Measurements from ENCODE around the gene TXNL4A.

Gene TXNL4A

DNA sequence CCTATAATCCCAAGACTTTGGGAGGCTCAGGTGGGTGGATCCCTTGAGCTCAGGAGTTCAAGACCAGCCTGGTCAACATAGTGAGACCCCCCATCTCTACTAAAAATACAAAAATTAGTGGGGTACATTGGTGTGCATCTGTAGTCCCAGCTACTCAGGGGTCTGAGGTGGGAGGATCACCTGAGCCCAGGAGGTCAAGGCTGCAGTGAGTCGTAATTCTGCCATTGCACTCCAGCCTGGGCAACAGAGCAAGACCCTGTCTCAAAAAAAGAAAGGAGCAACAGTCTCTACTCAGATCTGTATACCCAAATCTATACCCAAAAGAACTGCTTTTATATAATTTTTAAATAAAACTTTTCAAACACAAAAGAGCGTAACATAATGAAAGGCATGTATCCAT lies 29.4 kb downstream of the TXNL4A start:
- H3K4me3 ChIP-seq (ENCODE audit: low read depth, low read length), result no peak overlapping the region
- DNase-seq (ENCODE audit: low read depth), result no peak
- TF ChIP-seq, protein P1, sequence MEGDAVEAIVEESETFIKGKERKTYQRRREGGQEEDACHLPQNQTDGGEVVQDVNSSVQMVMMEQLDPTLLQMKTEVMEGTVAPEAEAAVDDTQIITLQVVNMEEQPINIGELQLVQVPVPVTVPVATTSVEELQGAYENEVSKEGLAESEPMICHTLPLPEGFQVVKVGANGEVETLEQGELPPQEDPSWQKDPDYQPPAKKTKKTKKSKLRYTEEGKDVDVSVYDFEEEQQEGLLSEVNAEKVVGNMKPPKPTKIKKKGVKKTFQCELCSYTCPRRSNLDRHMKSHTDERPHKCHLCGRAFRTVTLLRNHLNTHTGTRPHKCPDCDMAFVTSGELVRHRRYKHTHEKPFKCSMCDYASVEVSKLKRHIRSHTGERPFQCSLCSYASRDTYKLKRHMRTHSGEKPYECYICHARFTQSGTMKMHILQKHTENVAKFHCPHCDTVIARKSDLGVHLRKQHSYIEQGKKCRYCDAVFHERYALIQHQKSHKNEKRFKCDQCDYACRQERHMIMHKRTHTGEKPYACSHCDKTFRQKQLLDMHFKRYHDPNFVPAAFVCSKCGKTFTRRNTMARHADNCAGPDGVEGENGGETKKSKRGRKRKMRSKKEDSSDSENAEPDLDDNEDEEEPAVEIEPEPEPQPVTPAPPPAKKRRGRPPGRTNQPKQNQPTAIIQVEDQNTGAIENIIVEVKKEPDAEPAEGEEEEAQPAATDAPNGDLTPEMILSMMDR (IDR thresholded peaks at IDR 0.05; ENCODE audit: low read depth, low read length, missing control alignments), result no peak

DNA sequence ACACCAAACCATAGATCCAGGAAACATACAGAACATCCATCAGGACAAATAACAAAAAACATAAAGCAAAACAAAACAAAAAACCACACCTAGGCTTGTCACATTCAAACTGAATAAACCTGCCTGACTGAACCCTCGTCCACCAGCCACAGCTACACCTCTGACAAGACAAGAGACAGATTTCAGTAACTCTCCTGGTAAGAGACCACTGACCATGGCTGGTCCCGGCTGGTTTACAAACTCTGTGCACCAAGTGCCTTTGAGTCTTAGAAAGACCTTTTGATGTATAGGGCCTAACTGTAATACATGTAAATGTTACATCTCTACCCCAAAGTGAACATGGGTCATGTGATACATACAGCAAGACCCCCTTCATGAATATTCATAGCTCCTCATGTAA lies 32.1 kb downstream of the TXNL4A start:
- TF ChIP-seq, protein P1 (IDR thresholded peaks at IDR 0.05; ENCODE audit: low read depth, low read length, missing control alignments), result no peak
- no peak overlapping the region for H3K4me3 ChIP-seq (ENCODE audit: low read depth, low read length)
- no peak for DNase-seq (ENCODE audit: low read depth)

DNA sequence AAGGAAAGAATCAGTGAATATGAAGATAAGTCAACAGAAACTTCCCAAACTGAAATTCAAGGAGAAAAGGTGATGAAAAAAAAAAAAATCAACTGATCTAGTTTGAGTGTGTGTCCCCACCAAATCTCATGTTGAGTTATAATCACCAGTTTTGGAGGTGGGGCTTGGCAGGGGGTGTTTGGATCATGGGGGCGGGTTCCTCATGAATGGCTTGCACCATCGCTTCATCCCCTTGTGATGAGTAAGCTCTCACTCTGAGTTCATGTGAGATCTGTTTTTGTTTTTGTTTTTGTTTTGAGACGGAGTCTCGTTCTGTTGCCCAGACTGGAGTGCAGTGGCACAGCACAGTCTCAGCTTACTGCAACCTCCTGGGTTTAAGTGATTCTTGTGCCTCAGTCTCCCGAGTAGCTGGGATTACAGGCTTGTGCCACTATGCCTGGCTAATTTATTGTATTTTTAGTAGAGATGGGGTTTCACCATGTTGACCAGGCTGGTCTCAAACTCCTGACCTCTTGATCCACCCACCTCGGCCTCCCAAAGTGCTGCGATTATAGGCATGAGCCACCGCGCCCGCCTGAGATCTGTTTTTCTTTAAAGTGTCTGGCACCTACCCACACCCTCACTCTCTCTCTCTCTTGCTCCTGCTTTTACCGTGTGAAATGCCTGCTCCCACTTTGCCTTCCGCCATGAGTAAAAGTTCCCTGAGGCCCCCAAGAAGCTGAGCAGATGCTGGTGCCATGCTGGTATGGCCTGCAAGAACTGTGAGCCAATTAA lies 32.9 kb downstream of the TXNL4A start:
- TF ChIP-seq, protein P1 (IDR thresholded peaks at IDR 0.05; ENCODE audit: low read depth, low read length, missing control alignments), result no peak
- no peak for DNase-seq (ENCODE audit: low read depth)

DNA sequence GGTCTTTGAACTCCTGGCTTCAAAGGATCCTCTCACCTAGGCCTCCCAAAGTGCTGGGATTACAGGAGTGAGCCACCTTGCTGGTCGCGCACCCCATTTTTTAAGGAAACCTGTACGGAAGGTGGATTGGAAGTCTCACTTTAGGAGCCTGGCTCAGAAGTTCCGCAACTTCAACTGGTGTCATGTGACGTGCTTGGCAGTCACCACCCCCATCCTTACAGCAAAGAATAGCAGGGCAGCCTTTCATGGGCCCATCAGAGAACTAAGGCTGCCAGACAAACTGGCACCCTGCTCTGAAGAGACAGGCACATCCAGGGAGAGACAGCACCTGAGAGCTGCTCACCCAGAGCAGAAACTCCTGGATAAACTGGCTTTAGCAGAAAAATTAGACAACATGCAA lies 33.6 kb downstream of the TXNL4A start:
- TF ChIP-seq, protein P1 (IDR thresholded peaks at IDR 0.05; ENCODE audit: low read depth, low read length, missing control alignments), result no peak
- no peak for DNase-seq (ENCODE audit: low read depth)
- H3K4me3 ChIP-seq (ENCODE audit: low read depth, low read length), result no peak overlapping the region

More for the DNA sequence above, 32.9 kb downstream of the TXNL4A start:
- H3K4me3 ChIP-seq (ENCODE audit: low read depth, low read length), result no peak overlapping the region

DNA sequence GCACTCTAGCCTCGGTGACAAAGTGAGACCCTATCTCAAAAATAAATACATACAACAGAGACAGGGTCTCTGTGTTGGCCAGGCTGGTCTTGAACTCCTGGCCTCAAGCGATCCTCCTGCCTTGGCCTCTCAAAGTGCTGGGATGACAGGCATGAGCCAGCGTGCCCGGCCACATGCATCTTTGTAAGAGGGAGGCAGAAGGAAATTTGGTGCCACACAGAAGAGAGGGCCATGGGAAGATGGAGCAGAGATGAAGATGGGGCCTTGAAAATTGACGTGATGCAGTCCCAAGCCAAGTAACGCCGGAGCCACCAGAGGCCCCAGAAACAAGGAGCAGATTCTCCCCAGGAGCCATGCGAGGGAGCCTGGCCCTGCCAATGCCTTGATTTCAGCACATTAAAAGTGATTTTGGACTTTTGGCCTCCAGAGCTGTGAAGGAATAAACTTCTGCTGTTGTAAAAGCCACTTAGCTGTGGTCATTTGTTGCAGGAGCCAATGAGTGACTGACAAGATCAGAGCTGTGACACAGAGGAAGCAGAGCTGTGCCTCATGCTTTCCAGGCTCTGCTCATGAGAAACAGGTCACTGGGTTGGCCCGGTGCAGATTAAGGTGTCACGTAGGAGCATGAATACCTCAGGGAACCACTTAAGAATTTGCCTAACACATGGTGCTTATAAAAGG lies 34.3 kb downstream of the TXNL4A start:
- DNase-seq (ENCODE audit: low read depth), result no peak
- no peak overlapping the region for H3K4me3 ChIP-seq (ENCODE audit: low read depth, low read length)
- TF ChIP-seq, protein P1 (IDR thresholded peaks at IDR 0.05; ENCODE audit: low read depth, low read length, missing control alignments), result no peak

DNA sequence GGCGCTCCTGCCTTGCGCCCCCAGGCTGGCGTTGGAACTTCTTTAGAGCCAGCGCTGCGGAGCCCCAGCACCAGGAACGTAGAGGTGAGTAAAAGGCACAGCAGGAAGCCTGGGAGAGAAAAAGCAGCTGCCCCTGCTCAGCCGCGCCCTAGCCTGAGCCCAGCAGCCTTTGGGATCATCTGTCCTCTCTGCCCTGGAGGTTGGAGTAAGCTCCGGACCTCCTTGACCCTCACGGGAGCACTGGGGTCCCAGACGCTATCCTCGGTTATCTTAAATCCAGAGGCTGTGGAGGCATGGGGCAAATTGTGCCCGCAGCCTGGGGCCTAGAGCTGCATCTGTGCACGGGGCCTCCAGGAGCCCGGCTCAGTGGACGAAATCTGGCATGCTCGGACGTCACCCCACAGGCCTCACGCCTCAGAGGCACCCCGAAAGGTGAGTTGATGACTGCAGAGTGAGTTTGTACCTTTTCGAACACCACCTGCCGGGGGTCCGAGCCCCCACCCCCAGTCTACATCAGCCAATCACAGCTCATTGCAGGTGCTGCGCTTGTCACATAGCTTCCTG lies 35.3 kb downstream of the TXNL4A start:
- H3K4me3 ChIP-seq (ENCODE audit: low read depth, low read length), result no peak overlapping the region
- DNase-seq (ENCODE audit: low read depth), result no peak
- TF ChIP-seq, protein P1 (IDR thresholded peaks at IDR 0.05; ENCODE audit: low read depth, low read length, missing control alignments), result no peak
